AG04450 (cell line): ENCODE data around the gene SLC11A2. TPM values are rescaled to one million over a fixed set of nuclear protein-coding genes. Genes with fewer than 3 reads are reported as not detected.
"Not testable (repeated sequence)": the region's sequence is repeated elsewhere in the genome, so short reads cannot be mapped to it uniquely, and the experiment has no call there.

Experiments
- CTCF ChIA-PET: fragments of 300-600, 350-600 bp; formaldehyde crosslinking; extraction: SDS; loops from one replicate; lab custom pipeline; 2022; ENCODE audit warnings: antibody characterized with exemption, inconsistent platforms; lab: Charles Lee
- POLR2A ChIA-PET: fragments of 350-600 bp; formaldehyde crosslinking; extraction: SDS; loops from one replicate; lab custom pipeline; 2021; ENCODE audit warnings: antibody characterized with exemption, inconsistent platforms; lab: Yijun Ruan, JAX
- DNase-seq: peaks from one replicate; pipeline ENCODE4 v3.0.0-alpha.2; 2011; ENCODE audit warnings: low read depth, low spot score
- H3K27ac ChIP-seq: one replicate; pipeline ENCODE4 v1.5.1; 2012; ENCODE audit warnings: low read depth, low read length, control low read depth
- H3K27me3 ChIP-seq: one replicate; pipeline ENCODE4 v1.6.0; 2012; ENCODE audit warnings: low read length; ENCODE audit not compliant: control insufficient read depth, insufficient read depth
- H3K4me3 ChIP-seq: 2 replicates; pipeline ENCODE4 v1.5.1; 2011; ENCODE audit warnings: mild to moderate bottlenecking, low read depth, low read length, control low read depth
- H3K9me3 ChIP-seq: 2 replicates; pipeline ENCODE4 v1.5.1; 2012; ENCODE audit warnings: low read length; ENCODE audit not compliant: control insufficient read depth, insufficient read depth
- CTCF ChIP-seq: IDR thresholded peaks from 2 replicates; pipeline ENCODE4 v1.5.1; 2011; ENCODE audit warnings: low read depth, low read length, control low read depth, inconsistent platforms
- polyA plus RNA-seq: library from polyadenylated mRNA; depleted of rRNA; stranded (reverse); fragments of >200 nt; gene quantifications from 2 replicates; pipeline ENCODE4 v1.2.3, GENCODE V29; 2011; rRNA removed
- small RNA-seq: library from RNA; depleted of rRNA; stranded (forward); fragments of <200 nt; gene quantifications from one replicate; pipeline ENCODE3, GENCODE V24; 2012; ENCODE audit warnings: low read depth; ENCODE audit not compliant: insufficient read length

SLC11A2 gene
- polyA plus RNA-seq, 1 experiment: 91.2 TPM

GRCh38 chr12:50933459-50934124, 92.6 kb downstream of the SLC11A2 start:
- no peak overlapping the region for H3K27ac ChIP-seq
- no peaks in the 10 kb centered on the region for H3K27me3 ChIP-seq
- no peak overlapping the region for H3K4me3 ChIP-seq
- ChIA-PET CTCF (interaction anchor here (1.3 kb wide), 1 partner anchor 9 kb away, joined by 4 read pairs; a partner anchor contains a TSS), POLR2A (interaction anchor here (1.5 kb wide), 1 partner anchor 9 kb away, joined by 5 read pairs; a partner anchor contains a TSS)
- no peak for TF ChIP-seq CTCF
- H3K9me3 ChIP-seq: peaks cover 16% of the 10 kb centered on the region
- no peak for DNase-seq

GRCh38 chr12:50932787-50933280, 93.3 kb downstream of the SLC11A2 start:
- peaks cover 9% of the 10 kb centered on the region for H3K9me3 ChIP-seq
- DNase-seq: no peak
- no peak overlapping the region for H3K4me3 ChIP-seq
- POLR2A ChIA-PET: no interaction called here
- CTCF ChIA-PET: interaction anchor here (0.6 to 0.8 kb wide), 2 partner anchors 58 to 168 kb away, joined by 3 to 5 read pairs; no protein-coding TSS in a partner anchor
- no peak for TF ChIP-seq CTCF
- no peaks in the 10 kb centered on the region for H3K27me3 ChIP-seq
- H3K27ac ChIP-seq: no peak overlapping the region

GRCh38 chr12:50930477-50930876, 95.7 kb downstream of the SLC11A2 start:
- CTCF ChIA-PET: not testable (repeated sequence)

GRCh38 chr12:50929831-50930230, 96.4 kb downstream of the SLC11A2 start:
- Histone ChIP-seq H3K4me3 (no peak overlapping the region), H3K27ac (no peak overlapping the region), H3K27me3 (no peaks in the 10 kb centered on the region), H3K9me3 (no peaks in the 10 kb centered on the region)
- DNase-seq: no peak
- ChIA-PET POLR2A (interaction anchor here (0.6 kb wide), 1 partner anchor 28 kb away, joined by 7 read pairs; no protein-coding TSS in a partner anchor), CTCF (no interaction called here)
- TF ChIP-seq CTCF: no peak

More at GRCh38 chr12:50930477-50930876, 95.7 kb downstream of the SLC11A2 start:
- H3K9me3 ChIP-seq, POLR2A ChIA-PET, H3K27me3 ChIP-seq, H3K4me3 ChIP-seq, H3K27ac ChIP-seq, DNase-seq: not testable (repeated sequence)

Small RNA genes within 50 kb of the gene (small RNA-seq; reads per million reads assigned to genes)
- not detected for gene AC008121.1
- gene RF00019: not detected
- not detected for gene RNU6-1273P
- gene RNU6-87P: not detected

Other genes with a start within 250 kb of the SLC11A2 start
- gene TMPRSS12, start 183.5 kb downstream of the SLC11A2 start, polyA plus RNA-seq: not detected in 2 replicates
- not detected in 2 replicates for gene HIGD1C, start 73.8 kb downstream of the SLC11A2 start, polyA plus RNA-seq
- 45.1 and 48.1 TPM in 2 replicates for gene LETMD1, start 21.9 kb upstream of the SLC11A2 start, polyA plus RNA-seq
- gene CSRNP2, start 57.2 kb upstream of the SLC11A2 start, polyA plus RNA-seq: 26.4 and 29.9 TPM in 2 replicates
- 20.8 and 24.9 TPM in 2 replicates for gene TFCP2, start 146.8 kb upstream of the SLC11A2 start, polyA plus RNA-seq
- 3.1 and 4.2 TPM in 2 replicates for gene POU6F1, start 191.7 kb upstream of the SLC11A2 start, polyA plus RNA-seq
- 285 and 333 TPM in 2 replicates for gene DAZAP2, start 212.4 kb upstream of the SLC11A2 start, polyA plus RNA-seq
- 31.4 and 38.2 TPM in 2 replicates for gene SMAGP, start 244.0 kb upstream of the SLC11A2 start, polyA plus RNA-seq